Activated T-cell treated with anti-CD3 and anti-CD28 coated beads for 4 hours (primary cell): ENCODE data around the gene ATP1A4.
A peak's percentile ranks its signal among the peaks of the same experiment; 100 is the strongest.

Experiments
- DNase-seq: peaks from one replicate; pipeline ENCODE4 v3.0.0-alpha.2; 2020

The ATP1A4 gene

GRCh38 chr1:160178731-160179130 is 27.3 kb downstream of the ATP1A4 start:
- no peak for DNase-seq

- no peak for DNase-seq
These were observed 27.9 kb downstream of the ATP1A4 start for GRCh38 chr1:160179336-160179735.

- no peak for DNase-seq
These were observed 34.8 kb downstream of the ATP1A4 start for GRCh38 chr1:160186246-160186645.

- DNase-seq = no peak
These were observed 35.3 kb downstream of the ATP1A4 start for GRCh38 chr1:160186729-160187128.

- no peak for DNase-seq
These were observed 36.0 kb downstream of the ATP1A4 start for GRCh38 chr1:160187407-160187806.

- DNase-seq = no peak
These were observed 36.9 kb downstream of the ATP1A4 start for GRCh38 chr1:160188341-160188740.

- DNase-seq = no peak
These were observed 38.5 kb downstream of the ATP1A4 start, which contains the start of gene CASQ1 for GRCh38 chr1:160189649-160190625. Gene CASQ1 (plus strand): TSS chr1:160190575. CDS start chr1:160190752, 177 bp downstream.

GRCh38 chr1:160191756-160192155 is 40.4 kb downstream of the ATP1A4 start:
- no peak for DNase-seq

- DNase-seq = no peak
These were observed 40.8 kb downstream of the ATP1A4 start for GRCh38 chr1:160192234-160192633.

- DNase-seq = peak; percentile 82
These were observed 41.9 kb downstream of the ATP1A4 start for GRCh38 chr1:160193091-160193819.

- DNase-seq = no peak
These were observed 42.7 kb downstream of the ATP1A4 start for GRCh38 chr1:160193832-160194736.

GRCh38 chr1:160194737-160195059 is 43.3 kb downstream of the ATP1A4 start:
- DNase-seq = no peak

- DNase-seq = no peak
These were observed 44.7 kb downstream of the ATP1A4 start for GRCh38 chr1:160196143-160196542.

GRCh38 chr1:160197231-160197630 is 45.8 kb downstream of the ATP1A4 start:
- DNase-seq = no peak

- DNase-seq = no peak
These were observed 49.4 kb downstream of the ATP1A4 start for GRCh38 chr1:160200786-160201185.

GRCh38 chr1:160204526-160205241 is 53.3 kb downstream of the ATP1A4 start:
- DNase-seq = no peak

- DNase-seq = peak; percentile 60
These were observed 54.0 kb downstream of the ATP1A4 start, which contains the start of gene PEA15 for GRCh38 chr1:160205242-160206035. Gene PEA15 (plus strand): TSS chr1:160205384. CDS start chr1:160211545, 6,161 bp downstream.

GRCh38 chr1:160206036-160206389 is 54.6 kb downstream of the ATP1A4 start:
- peak; percentile 55 for DNase-seq

- no peak for DNase-seq
These were observed 55.2 kb downstream of the ATP1A4 start for GRCh38 chr1:160206421-160207117.

- DNase-seq = no peak
These were observed 55.8 kb downstream of the ATP1A4 start for GRCh38 chr1:160207118-160207650.
